ENCODE results near the gene MICALL2.

MICALL2 gene

GRCh38 chr7:1437155-1437880 is 22.0 kb downstream of the MICALL2 start:
- Histone ChIP-seq H3K4me3 (IDR thresholded peaks at IDR 0.05; ENCODE audit: insufficient read depth, low read depth, low read length) (no peak overlapping the region), H3K9ac (no peak overlapping the region), H4K20me1 (ENCODE audit: insufficient read depth) (no peaks in the 10 kb centered on the region), H3K79me2 (ENCODE audit: insufficient read depth, low read depth) (no peaks in the 10 kb centered on the region), H3K4me1 (ENCODE audit: low read depth, poor library complexity, severe bottlenecking) (peaks cover 14% of the 10 kb centered on the region), H3K4me2 (no peak overlapping the region), H2AFZ (ENCODE audit: low read depth) (no peak overlapping the region), H3K27me3 (ENCODE audit: insufficient read depth, low read depth) (peaks cover 97% of the 10 kb centered on the region), H3K36me3 (ENCODE audit: insufficient read depth) (no peaks in the 10 kb centered on the region), H3K27ac (no peak overlapping the region)
- TF ChIP-seq, protein P1, sequence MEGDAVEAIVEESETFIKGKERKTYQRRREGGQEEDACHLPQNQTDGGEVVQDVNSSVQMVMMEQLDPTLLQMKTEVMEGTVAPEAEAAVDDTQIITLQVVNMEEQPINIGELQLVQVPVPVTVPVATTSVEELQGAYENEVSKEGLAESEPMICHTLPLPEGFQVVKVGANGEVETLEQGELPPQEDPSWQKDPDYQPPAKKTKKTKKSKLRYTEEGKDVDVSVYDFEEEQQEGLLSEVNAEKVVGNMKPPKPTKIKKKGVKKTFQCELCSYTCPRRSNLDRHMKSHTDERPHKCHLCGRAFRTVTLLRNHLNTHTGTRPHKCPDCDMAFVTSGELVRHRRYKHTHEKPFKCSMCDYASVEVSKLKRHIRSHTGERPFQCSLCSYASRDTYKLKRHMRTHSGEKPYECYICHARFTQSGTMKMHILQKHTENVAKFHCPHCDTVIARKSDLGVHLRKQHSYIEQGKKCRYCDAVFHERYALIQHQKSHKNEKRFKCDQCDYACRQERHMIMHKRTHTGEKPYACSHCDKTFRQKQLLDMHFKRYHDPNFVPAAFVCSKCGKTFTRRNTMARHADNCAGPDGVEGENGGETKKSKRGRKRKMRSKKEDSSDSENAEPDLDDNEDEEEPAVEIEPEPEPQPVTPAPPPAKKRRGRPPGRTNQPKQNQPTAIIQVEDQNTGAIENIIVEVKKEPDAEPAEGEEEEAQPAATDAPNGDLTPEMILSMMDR (conservative IDR thresholded peaks at IDR 0.05; ENCODE audit: low read depth, low read length), result no peak

DNA sequence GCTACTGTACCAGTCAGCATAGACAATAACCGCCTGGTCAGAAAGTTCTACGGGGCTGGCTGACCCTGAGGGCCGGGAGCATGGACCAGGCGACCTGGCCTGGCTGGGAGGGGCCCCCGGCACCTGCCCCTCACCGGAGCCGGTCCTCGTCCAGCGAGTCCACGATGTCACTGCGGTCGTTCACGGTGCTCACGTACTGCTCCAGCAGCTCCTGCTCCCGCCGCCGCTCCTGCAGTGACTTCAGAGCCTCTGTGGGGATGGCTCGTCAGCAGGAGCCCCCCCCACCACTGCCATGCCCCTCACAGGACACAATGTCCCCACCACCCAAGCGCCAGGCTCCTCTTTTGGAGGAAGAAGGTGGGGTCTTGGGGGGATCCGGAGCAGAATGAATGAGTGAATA is 22.7 kb downstream of the MICALL2 start:
- Histone ChIP-seq H3K27me3 (ENCODE audit: insufficient read depth, low read depth) (peaks cover 96% of the 10 kb centered on the region), H3K79me2 (ENCODE audit: insufficient read depth, low read depth) (no peaks in the 10 kb centered on the region), H3K9ac (no peak overlapping the region), H3K4me1 (ENCODE audit: low read depth, poor library complexity, severe bottlenecking) (peaks cover 7% of the 10 kb centered on the region), H3K4me3 (IDR thresholded peaks at IDR 0.05; ENCODE audit: insufficient read depth, low read depth, low read length) (no peak overlapping the region), H2AFZ (ENCODE audit: low read depth) (no peak overlapping the region), H4K20me1 (ENCODE audit: insufficient read depth) (no peaks in the 10 kb centered on the region), H3K27ac (no peak overlapping the region), H3K36me3 (ENCODE audit: insufficient read depth) (no peaks in the 10 kb centered on the region), H3K4me2 (no peak overlapping the region)
- TF ChIP-seq, protein P1 (conservative IDR thresholded peaks at IDR 0.05; ENCODE audit: low read depth, low read length), result no peak

DNA sequence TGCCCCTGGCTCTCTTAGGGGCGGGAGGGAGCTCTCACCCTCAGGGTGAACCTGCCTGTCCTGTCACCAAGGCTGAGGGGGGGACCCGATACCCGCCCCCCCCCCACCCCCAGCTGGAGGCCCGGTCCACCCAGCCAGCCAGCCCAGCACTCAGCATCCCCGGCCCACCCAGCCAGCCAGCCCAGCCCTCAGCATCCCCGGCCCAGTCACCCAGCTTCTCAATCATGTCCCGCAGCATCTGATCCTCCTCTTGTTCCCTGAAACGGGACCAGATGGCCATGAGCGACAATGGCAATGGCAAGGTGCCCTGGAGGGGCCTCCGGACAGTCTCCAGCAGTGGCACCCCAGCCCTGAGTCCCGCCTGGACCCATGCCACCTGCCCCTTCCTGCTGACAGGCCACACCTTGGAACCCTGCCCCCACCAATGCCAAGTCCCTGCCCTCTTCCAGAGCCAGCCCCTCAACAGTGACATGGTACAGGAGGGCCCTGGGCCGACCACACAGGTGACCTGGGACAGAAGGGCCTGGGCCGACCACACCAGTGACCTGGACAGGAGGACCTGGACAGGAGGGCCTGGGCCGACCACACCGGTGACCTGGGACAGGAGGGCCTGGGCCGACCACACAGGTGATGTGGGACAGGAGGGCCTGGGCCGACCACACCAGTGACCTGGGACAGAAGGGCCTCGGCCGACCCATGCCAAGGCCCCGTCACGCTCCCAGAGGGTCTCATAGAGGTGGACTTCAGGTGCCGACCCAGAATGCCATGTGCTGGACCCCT is 24.2 kb downstream of the MICALL2 start:
- Histone ChIP-seq H3K4me2 (no peak overlapping the region), H3K79me2 (ENCODE audit: insufficient read depth, low read depth) (no peaks in the 10 kb centered on the region), H2AFZ (ENCODE audit: low read depth) (no peak overlapping the region), H4K20me1 (ENCODE audit: insufficient read depth) (no peaks in the 10 kb centered on the region), H3K27ac (no peak overlapping the region), H3K4me1 (ENCODE audit: low read depth, poor library complexity, severe bottlenecking) (no peaks in the 10 kb centered on the region), H3K4me3 (IDR thresholded peaks at IDR 0.05; ENCODE audit: insufficient read depth, low read depth, low read length) (no peak overlapping the region), H3K27me3 (ENCODE audit: insufficient read depth, low read depth) (peaks cover 96% of the 10 kb centered on the region), H3K9ac (no peak overlapping the region), H3K36me3 (ENCODE audit: insufficient read depth) (no peaks in the 10 kb centered on the region)
- TF ChIP-seq, protein P1 (conservative IDR thresholded peaks at IDR 0.05; ENCODE audit: low read depth, low read length), result no peak

- H3K4me1 ChIP-seq (ENCODE audit: low read depth, poor library complexity, severe bottlenecking), result no peaks in the 10 kb centered on the region
- no peak overlapping the region for H3K4me2 ChIP-seq
- TF ChIP-seq, protein P1 (conservative IDR thresholded peaks at IDR 0.05; ENCODE audit: low read depth, low read length), result no peak
- no peak overlapping the region for H3K27ac ChIP-seq
- no peak overlapping the region for H3K4me3 ChIP-seq (IDR thresholded peaks at IDR 0.05; ENCODE audit: insufficient read depth, low read depth, low read length)
- H2AFZ ChIP-seq (ENCODE audit: low read depth), result no peak overlapping the region
- no peak overlapping the region for H3K9ac ChIP-seq
- H4K20me1 ChIP-seq (ENCODE audit: insufficient read depth), result no peaks in the 10 kb centered on the region
- H3K36me3 ChIP-seq (ENCODE audit: insufficient read depth), result no peaks in the 10 kb centered on the region
- H3K27me3 ChIP-seq (ENCODE audit: insufficient read depth, low read depth), result peaks cover 97% of the 10 kb centered on the region
- H3K79me2 ChIP-seq (ENCODE audit: insufficient read depth, low read depth), result no peaks in the 10 kb centered on the region
Measured at GRCh38 chr7:1434165-1434718, 25.0 kb downstream of the MICALL2 start.

All from KMS-11 (cell line).